Naive B cell (primary cell): ENCODE measurements around the gene PTGES3. TPM values are rescaled to one million over a fixed set of nuclear protein-coding genes. Genes with fewer than 3 reads are reported as not detected.
"Not testable (repeated sequence)": the region's sequence is repeated elsewhere in the genome, so short reads cannot be mapped to it uniquely, and the experiment has no call there.

Experiments used
- ATAC-seq, 2 donors: fragments of 150-1000 bp; cut with Tn5 transposase; 2 replicates each; pipeline ENCODE4 v1.10.0; 2021; ENCODE audit warnings: low read depth in 2 of 2, mild to moderate bottlenecking in 2 of 2, moderate library complexity in 2 of 2
- DNase-seq: peaks from one replicate; pipeline ENCODE4 v3.0.0; 2022
- H3K27ac Mint-ChIP-seq, 6 donors: one replicate each; pipeline ENCODE4 v1.8.0; 2020 to 2022; ENCODE audit warnings: mild to moderate bottlenecking in 6 of 6, mixed read lengths in 6 of 6, moderate library complexity in 5 of 6, inconsistent platforms in 2 of 6
- H3K27me3 Mint-ChIP-seq, 3 donors: one replicate each; pipeline ENCODE4 v1.8.0; 2021 to 2022; ENCODE audit warnings: mixed read lengths in 3 of 3, mild to moderate bottlenecking in 1 of 3
- H3K36me3 Mint-ChIP-seq, 2 donors: one replicate each; pipeline ENCODE4 v1.8.0; 2020 to 2022; ENCODE audit warnings: mixed read lengths in 2 of 2, inconsistent platforms in 1 of 2, mild to moderate bottlenecking in 1 of 2
- H3K4me1 Mint-ChIP-seq, 3 donors: one replicate each; pipeline ENCODE4 v1.8.0; 2020 to 2022; ENCODE audit warnings: mixed read lengths in 3 of 3, inconsistent platforms in 1 of 3, mild to moderate bottlenecking in 1 of 3, moderate library complexity in 1 of 3
- H3K4me3 Mint-ChIP-seq, 8 donors: one replicate each; pipeline ENCODE4 v1.8.0; 2020 to 2022; ENCODE audit warnings: mild to moderate bottlenecking in 8 of 8, mixed read lengths in 8 of 8, moderate library complexity in 8 of 8, inconsistent platforms in 2 of 8
- H3K9me3 Mint-ChIP-seq, 7 donors: one replicate each; pipeline ENCODE4 v1.8.0; 2020 to 2022; ENCODE audit warnings: mixed read lengths in 7 of 7, mild to moderate bottlenecking in 5 of 7, inconsistent platforms in 2 of 7, moderate library complexity in 1 of 7
- polyA plus RNA-seq, 6 donors: library from polyadenylated mRNA; unstranded; fragments of 300-500 nt; fragmentation: Illumina TruSeq; gene quantifications; one replicate each; pipeline ENCODE4 v1.2.3, GENCODE V29; 2021; ENCODE audit warnings: low read depth in 6 of 6

The PTGES3 gene, protein sequence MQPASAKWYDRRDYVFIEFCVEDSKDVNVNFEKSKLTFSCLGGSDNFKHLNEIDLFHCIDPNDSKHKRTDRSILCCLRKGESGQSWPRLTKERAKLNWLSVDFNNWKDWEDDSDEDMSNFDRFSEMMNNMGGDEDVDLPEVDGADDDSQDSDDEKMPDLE
- polyA plus RNA-seq, result 100 to 1,000 TPM; 176 to 270 (median 203) TPM

DNA sequence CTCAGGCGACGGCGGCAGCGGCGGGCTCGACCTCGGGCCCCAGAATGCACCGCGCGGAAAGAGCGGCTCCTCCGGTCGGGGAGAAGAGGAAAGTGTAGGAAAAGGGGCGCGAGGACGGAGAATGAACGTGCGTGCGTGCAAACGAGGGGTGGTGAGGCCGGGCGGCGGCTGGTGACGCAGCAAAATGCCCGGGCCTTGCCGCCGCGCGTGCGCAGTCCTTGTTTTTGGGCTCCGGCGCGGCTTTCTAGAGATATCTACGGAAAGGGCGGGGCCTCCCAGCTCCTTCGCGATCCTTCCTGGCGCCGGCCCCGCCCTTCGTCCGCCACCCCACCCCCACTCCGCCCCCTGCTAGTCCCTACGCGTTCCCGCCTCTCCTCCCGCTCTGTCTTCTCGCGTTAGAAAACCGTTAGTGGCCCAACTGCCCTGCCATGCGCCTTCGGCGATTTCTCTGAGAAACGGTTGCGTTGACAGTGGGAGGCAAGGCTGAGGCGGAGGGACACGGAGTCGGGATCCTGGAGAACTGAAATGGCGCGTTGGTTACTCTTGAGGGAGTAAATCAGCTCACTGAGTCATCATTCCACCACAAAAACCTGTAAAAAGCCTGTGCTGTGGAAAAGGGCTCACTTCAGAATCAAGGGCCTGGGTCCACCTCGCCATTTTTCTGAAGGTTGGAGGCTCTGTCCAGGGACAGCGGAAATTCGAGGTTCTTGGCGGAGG lies at the start of gene PTGES3:
TSS of gene PTGES3 (minus strand) at position 156 of the 717 bp plus-strand sequence. CDS start 285 bp downstream, outside the sequence.
- Mint-ChIP-seq H3K27ac (peak within 1 kb of the TSS; percentile 97 to 99 (median 99)), H3K36me3 (no peaks in the 10 kb centered on the region), H3K27me3 (no peaks in the 10 kb centered on the region), H3K4me1 (peaks cover 25 to 58% (median 37%) of the 10 kb centered on the region in 3 donors), H3K4me3 (peak within 1 kb of the TSS; percentile 88 to 99 (median 99)), H3K9me3 (no peaks in the 10 kb centered on the region)
- DNase-seq (peak; percentile 96), ATAC-seq (peak; percentile 62 to 72)

GRCh38 chr12:56728139-56728861 lies 40.2 kb upstream of the PTGES3 start:
- no peaks in the 10 kb centered on the region for H3K27me3 Mint-ChIP-seq
- H3K4me3 Mint-ChIP-seq, result peak overlapping the region in 1 of 8 donors; percentile 53
- peak overlapping the region in 1 of 6 donors; percentile 11 for H3K27ac Mint-ChIP-seq
- ATAC-seq, result no peak
- H3K36me3 Mint-ChIP-seq, result peaks cover 0 to 4% of the 10 kb centered on the region in 2 donors
- H3K4me1 Mint-ChIP-seq, result peaks cover 10 to 27% (median 14%) of the 10 kb centered on the region in 3 donors
- DNase-seq, result no peak
- H3K9me3 Mint-ChIP-seq, result no peaks in the 10 kb centered on the region

DNA sequence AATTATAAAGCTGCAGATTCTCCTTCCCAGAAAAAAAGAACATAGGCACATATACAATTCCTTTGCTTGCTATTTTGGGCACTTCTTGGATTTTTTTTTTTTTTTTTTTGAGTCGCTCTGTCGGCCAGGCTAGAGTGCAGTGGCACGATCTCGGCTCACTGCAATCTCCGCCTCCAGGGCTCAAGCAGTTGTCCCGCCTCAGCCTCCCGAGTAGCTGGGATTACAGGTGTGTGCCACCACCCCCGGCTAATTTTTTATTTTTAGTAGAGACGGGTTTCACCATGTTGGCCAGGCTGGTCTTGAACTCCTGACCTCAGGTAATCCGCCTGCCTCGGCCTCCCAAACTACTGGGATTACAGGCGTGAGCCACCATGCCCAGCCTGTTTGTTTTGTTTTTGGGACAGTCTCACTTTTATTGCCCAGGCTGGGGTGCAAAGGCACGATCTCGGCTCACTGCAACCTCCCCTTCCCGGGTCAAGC lies 38.2 kb upstream of the PTGES3 start:
- H3K9me3 Mint-ChIP-seq, H3K36me3 Mint-ChIP-seq, H3K27me3 Mint-ChIP-seq, ATAC-seq, DNase-seq: not testable (repeated sequence)
- Mint-ChIP-seq H3K27ac (peak overlapping the region in 5 of 6 donors; percentile 92 to 99 (median 96)), H3K4me3 (peak overlapping the region; percentile 57 to 99 (median 96)), H3K4me1 (peaks cover 30 to 48% (median 31%) of the 10 kb centered on the region in 3 donors)

DNA sequence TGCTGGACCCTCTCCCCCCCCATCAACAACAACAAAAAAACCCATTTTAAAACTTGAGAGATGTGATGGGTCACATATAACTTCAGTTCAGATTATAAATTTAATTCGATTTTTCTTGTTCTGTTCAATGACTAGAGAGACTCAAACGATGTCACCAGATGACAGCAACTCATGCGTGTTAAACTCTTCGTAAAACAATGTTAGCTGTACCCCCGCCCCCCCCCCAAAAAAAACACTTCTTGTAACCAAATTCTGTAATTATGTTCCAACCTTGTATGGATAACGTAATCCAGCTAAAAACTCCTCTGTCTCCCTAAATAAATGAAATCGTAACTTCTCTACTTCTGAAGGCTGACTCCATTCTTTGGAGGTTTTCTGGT lies 37.6 kb upstream of the PTGES3 start:
- DNase-seq, result no peak
- Mint-ChIP-seq H3K4me1 (peaks cover 35 to 53% (median 36%) of the 10 kb centered on the region in 3 donors), H3K4me3 (peak overlapping the region; percentile 89 to 100 (median 97)), H3K36me3 (peaks cover 4 to 6% of the 10 kb centered on the region in 2 donors), H3K27me3 (no peaks in the 10 kb centered on the region), H3K9me3 (no peaks in the 10 kb centered on the region), H3K27ac (peak overlapping the region; percentile 92 to 99 (median 96))
- ATAC-seq, result no peak

- no peaks in the 10 kb centered on the region for H3K27me3 Mint-ChIP-seq
- peak within 1 kb of the TSS; percentile 92 to 99 (median 96) for H3K27ac Mint-ChIP-seq
- H3K9me3 Mint-ChIP-seq, result no peaks in the 10 kb centered on the region
- H3K4me3 Mint-ChIP-seq, result peak within 1 kb of the TSS; percentile 89 to 100 (median 97)
- DNase-seq, result peak; percentile 96
- peaks cover 41 to 59% (median 42%) of the 10 kb centered on the region in 3 donors for H3K4me1 Mint-ChIP-seq
- H3K36me3 Mint-ChIP-seq, result peaks cover 5 to 12% of the 10 kb centered on the region in 2 donors
- ATAC-seq, result peak; percentile 90 to 94
Measured at GRCh38 chr12:56724972-56725722, 37.1 kb upstream of the PTGES3 start, which contains the start of gene NACA. Gene NACA, minus strand, starts transcription at chr12:56725299. Its CDS starts 778 bp downstream, at chr12:56724521.

DNA sequence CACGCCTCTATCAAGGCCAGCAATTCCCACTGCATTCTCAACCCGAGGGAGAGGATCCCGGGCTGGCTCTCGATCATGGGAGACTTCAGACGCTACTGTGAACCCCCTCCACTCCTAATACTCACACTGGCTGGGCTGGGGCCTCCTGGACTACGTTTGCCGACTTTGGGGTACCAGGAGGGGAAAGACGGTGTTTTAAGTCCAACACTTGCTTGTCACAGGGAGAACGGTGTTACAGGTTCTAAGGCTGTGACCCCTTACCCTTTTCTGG lies 36.6 kb upstream of the PTGES3 start:
- Mint-ChIP-seq H3K36me3 (peaks cover 6 to 17% of the 10 kb centered on the region in 2 donors), H3K27me3 (no peaks in the 10 kb centered on the region), H3K4me3 (peak overlapping the region; percentile 89 to 100 (median 97)), H3K9me3 (no peaks in the 10 kb centered on the region), H3K27ac (peak overlapping the region; percentile 92 to 99 (median 96)), H3K4me1 (peaks cover 46 to 64% (median 47%) of the 10 kb centered on the region in 3 donors)
- ATAC-seq, result no peak
- DNase-seq, result no peak

DNA sequence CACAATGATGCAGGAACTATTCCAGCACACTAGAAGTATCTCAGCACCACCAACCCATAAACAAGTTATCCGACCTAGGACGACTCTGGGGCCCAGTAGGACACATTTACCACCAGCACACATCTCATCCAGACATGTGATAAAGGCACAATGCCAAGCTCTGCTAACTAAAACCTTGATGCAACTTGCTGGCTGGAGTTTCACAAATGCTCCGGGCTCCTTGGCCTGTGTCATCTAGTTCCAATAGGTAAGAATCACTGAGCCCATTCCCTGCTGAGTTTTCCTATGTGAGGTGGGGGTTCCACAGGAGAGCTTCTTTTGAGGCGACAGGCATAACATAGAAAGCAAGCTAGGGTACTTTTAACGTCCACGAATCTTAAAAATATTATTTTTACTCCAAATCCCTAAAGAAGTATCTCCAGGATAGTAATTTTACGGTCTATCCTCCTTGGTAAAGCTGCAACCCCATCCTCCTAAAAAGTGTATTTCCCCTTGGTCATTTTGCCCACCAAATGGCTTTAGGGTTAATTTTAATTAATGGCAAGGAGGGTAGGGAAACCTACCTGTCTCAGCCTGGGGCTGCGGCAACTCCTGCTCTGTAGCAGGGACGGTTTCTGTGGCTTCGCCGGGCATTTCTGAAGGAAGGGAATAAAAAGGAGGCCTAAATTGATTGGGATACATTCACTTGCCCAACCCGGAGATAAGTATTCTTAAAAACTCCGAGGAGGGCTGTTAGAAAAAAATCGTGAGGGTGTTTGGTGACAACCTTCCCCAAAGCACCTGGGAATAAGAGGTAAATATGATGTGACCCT lies 36.0 kb upstream of the PTGES3 start:
- H3K4me1 Mint-ChIP-seq, result peaks cover 50 to 69% (median 52%) of the 10 kb centered on the region in 3 donors
- peak overlapping the region; percentile 92 to 99 (median 96) for H3K27ac Mint-ChIP-seq
- H3K27me3 Mint-ChIP-seq, result no peaks in the 10 kb centered on the region
- no peaks in the 10 kb centered on the region for H3K9me3 Mint-ChIP-seq
- peak overlapping the region; percentile 89 to 100 (median 97) for H3K4me3 Mint-ChIP-seq
- peaks cover 10 to 23% of the 10 kb centered on the region in 2 donors for H3K36me3 Mint-ChIP-seq
- no peak for ATAC-seq
- DNase-seq, result no peak

- H3K27ac Mint-ChIP-seq, result peak overlapping the region in 3 of 6 donors; percentile 73 to 99 (median 92)
- no peaks in the 10 kb centered on the region for H3K27me3 Mint-ChIP-seq
Measured at GRCh38 chr12:56723352-56723751, 35.3 kb upstream of the PTGES3 start.

GRCh38 chr12:56722832-56723231 lies 34.7 kb upstream of the PTGES3 start:
- Mint-ChIP-seq H3K9me3 (no peaks in the 10 kb centered on the region), H3K36me3 (peaks cover 12 to 28% of the 10 kb centered on the region in 2 donors), H3K4me1 (peaks cover 56 to 75% (median 59%) of the 10 kb centered on the region in 3 donors), H3K27ac (peak overlapping the region in 2 of 6 donors; percentile 37 to 92), H3K27me3 (no peaks in the 10 kb centered on the region), H3K4me3 (peak overlapping the region in 7 of 8 donors; percentile 23 to 99 (median 96))
- DNase-seq, result no peak
- ATAC-seq, result no peak

More at GRCh38 chr12:56723352-56723751, 35.3 kb upstream of the PTGES3 start:
- Mint-ChIP-seq H3K9me3 (no peaks in the 10 kb centered on the region), H3K4me1 (peaks cover 56 to 75% (median 59%) of the 10 kb centered on the region in 3 donors), H3K36me3 (peaks cover 12 to 28% of the 10 kb centered on the region in 2 donors), H3K4me3 (peak overlapping the region; percentile 89 to 100 (median 97))
- ATAC-seq (no peak), DNase-seq (no peak)

DNA sequence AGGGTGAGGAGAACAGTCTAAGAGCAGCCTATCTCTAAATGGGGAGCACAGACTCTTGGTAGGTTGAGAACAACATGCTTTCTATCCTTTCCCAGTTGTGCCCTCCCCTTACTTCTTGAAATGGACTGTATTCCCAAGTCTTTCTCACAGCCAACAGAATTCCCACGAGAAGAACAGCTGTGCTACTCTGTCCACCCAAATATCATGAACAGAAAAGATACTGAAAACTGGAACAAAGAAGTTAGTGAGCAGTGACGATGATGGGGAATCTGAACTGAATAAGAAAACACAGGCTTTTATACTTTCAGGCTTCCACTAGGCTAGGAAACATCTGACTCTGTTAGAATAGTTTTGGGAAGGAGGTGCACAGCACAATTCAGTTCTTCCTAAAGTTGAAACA lies 33.6 kb upstream of the PTGES3 start:
- ATAC-seq (no peak), DNase-seq (no peak)
- H3K9me3 Mint-ChIP-seq, result no peaks in the 10 kb centered on the region
- H3K27me3 Mint-ChIP-seq, result no peaks in the 10 kb centered on the region
- H3K4me3 Mint-ChIP-seq, result peak overlapping the region in 4 of 8 donors; percentile 7 to 96 (median 63)
- peak overlapping the region in 5 of 6 donors; percentile 64 to 92 (median 91) for H3K27ac Mint-ChIP-seq
- H3K4me1 Mint-ChIP-seq, result peaks cover 60 to 82% (median 66%) of the 10 kb centered on the region in 3 donors
- H3K36me3 Mint-ChIP-seq, result peaks cover 12 to 29% of the 10 kb centered on the region in 2 donors

DNA sequence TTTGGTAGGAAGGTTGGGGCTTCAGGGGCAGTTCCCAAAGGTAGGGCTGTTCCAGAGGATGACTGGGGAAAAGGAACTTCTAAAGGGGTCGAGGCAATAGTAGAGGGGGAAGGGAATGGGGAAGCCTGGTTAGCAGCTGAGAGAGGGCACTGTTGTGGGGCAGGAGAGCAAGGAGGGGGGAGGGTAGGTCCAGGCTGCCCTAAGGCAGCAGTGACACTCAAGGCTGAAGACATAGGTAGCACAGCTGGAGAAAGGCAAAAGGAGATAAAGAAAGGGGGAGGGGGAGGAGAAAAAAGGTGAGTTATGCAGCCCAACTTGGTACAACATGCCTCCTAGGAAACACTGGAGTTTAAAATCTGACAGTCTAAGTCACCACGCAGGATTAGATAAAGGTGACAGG lies 33.1 kb upstream of the PTGES3 start:
- peaks cover 65 to 87% (median 71%) of the 10 kb centered on the region in 3 donors for H3K4me1 Mint-ChIP-seq
- H3K27ac Mint-ChIP-seq, result peak overlapping the region in 5 of 6 donors; percentile 89 to 92 (median 91)
- no peak for ATAC-seq
- DNase-seq, result no peak
- H3K9me3 Mint-ChIP-seq, result no peaks in the 10 kb centered on the region
- peaks cover 12 to 34% of the 10 kb centered on the region in 2 donors for H3K36me3 Mint-ChIP-seq
- peak overlapping the region in 7 of 8 donors; percentile 35 to 96 (median 59) for H3K4me3 Mint-ChIP-seq
- no peaks in the 10 kb centered on the region for H3K27me3 Mint-ChIP-seq

- peak overlapping the region in 6 of 8 donors; percentile 35 to 71 (median 56) for H3K4me3 Mint-ChIP-seq
- no peak for ATAC-seq
- DNase-seq, result no peak
- no peaks in the 10 kb centered on the region for H3K9me3 Mint-ChIP-seq
- H3K27ac Mint-ChIP-seq, result peak overlapping the region; percentile 80 to 92 (median 90)
- peaks cover 12 to 38% of the 10 kb centered on the region in 2 donors for H3K36me3 Mint-ChIP-seq
- no peaks in the 10 kb centered on the region for H3K27me3 Mint-ChIP-seq
- H3K4me1 Mint-ChIP-seq, result peaks cover 67 to 88% (median 71%) of the 10 kb centered on the region in 3 donors
Measured at GRCh38 chr12:56720731-56721151, 32.7 kb upstream of the PTGES3 start.
